Liver (tissue), 9 donors: ENCODE results near the gene HS6ST3. TPM values are rescaled to one million over a fixed set of nuclear protein-coding genes. Genes with fewer than 3 reads are reported as not detected.
"Not testable (repeated sequence)": the region's sequence is repeated elsewhere in the genome, so short reads cannot be mapped to it uniquely, and the experiment has no call there.

Source experiments
- DNase-seq: peaks from one replicate; pipeline ENCODE4 v3.0.0-alpha.2; 2017; ENCODE audit warnings: low spot score
- H3K27ac ChIP-seq, 2 donors: one replicate each; pipeline ENCODE4 v1.7.0; 2013; ENCODE audit warnings: inconsistent platforms in 2 of 2, low read length in 2 of 2, control low read depth in 1 of 2, low read depth in 1 of 2, mild to moderate bottlenecking in 1 of 2
- H3K27me3 ChIP-seq, 4 donors: one replicate each; pipeline versions ENCODE4 v1.6.1 to v1.7.0; 2013; ENCODE audit warnings: low read length in 3 of 4, inconsistent platforms in 1 of 4, mild to moderate bottlenecking in 1 of 4, moderate library complexity in 1 of 4; ENCODE audit not compliant: control insufficient read depth in 4 of 4, insufficient read depth in 4 of 4
- H3K36me3 ChIP-seq, 4 donors: one replicate each; pipeline versions ENCODE4 v1.6.1 to v1.7.0; 2013; ENCODE audit warnings: low read length in 3 of 4, mild to moderate bottlenecking in 3 of 4, low read depth in 1 of 4, moderate library complexity in 1 of 4; ENCODE audit not compliant: control insufficient read depth in 4 of 4, insufficient read depth in 3 of 4
- H3K4me1 ChIP-seq, 4 donors: one replicate each; pipeline versions ENCODE4 v1.6.1 to v1.7.0; 2013; ENCODE audit warnings: low read length in 3 of 4, mild to moderate bottlenecking in 3 of 4, moderate library complexity in 1 of 4; ENCODE audit not compliant: control insufficient read depth in 4 of 4, insufficient read depth in 4 of 4
- H3K4me3 ChIP-seq, 3 donors: one replicate each; pipeline versions ENCODE4 v1.6.1 to v1.7.0; 2013; ENCODE audit warnings: low read length in 3 of 3, control low read depth in 1 of 3, low read depth in 1 of 3, mild to moderate bottlenecking in 1 of 3
- H3K9ac ChIP-seq, 2 donors: one replicate each; pipeline ENCODE4 v1.7.0; 2013; ENCODE audit warnings: low read length in 2 of 2, mild to moderate bottlenecking in 2 of 2, moderate library complexity in 2 of 2, control low read depth in 1 of 2, low read depth in 1 of 2
- H3K9me3 ChIP-seq, 4 donors: one replicate each; pipeline versions ENCODE4 v1.6.1 to v1.7.0; 2013; ENCODE audit warnings: low read length in 3 of 4; ENCODE audit not compliant: control insufficient read depth in 4 of 4
- EGR1 ChIP-seq, 2 donors: IDR thresholded peaks; 2 replicates each; pipeline ENCODE4 v1.6.1; 2016 to 2018; ENCODE audit warnings: antibody characterized with exemption in 2 of 2, low read depth in 2 of 2
- FOXA1 ChIP-seq: IDR thresholded peaks from 2 replicates; pipeline ENCODE4 v1.6.1; 2016; ENCODE audit warnings: antibody characterized with exemption
- FOXA2 ChIP-seq: IDR thresholded peaks from 2 replicates; pipeline ENCODE4 v1.6.1; 2016; ENCODE audit warnings: antibody characterized with exemption
- GABPA ChIP-seq, 2 donors: IDR thresholded peaks in 1 of 2; conservative IDR thresholded peaks in 1 of 2; 2 replicates each; pipeline ENCODE4 v1.6.1; 2016; ENCODE audit warnings: antibody characterized with exemption in 2 of 2, mild to moderate bottlenecking in 1 of 2, moderate library complexity in 1 of 2
- HNF4A ChIP-seq, 2 donors: conservative IDR thresholded peaks; 2 replicates each; pipeline ENCODE4 v1.6.1; 2016; ENCODE audit warnings: antibody characterized with exemption in 2 of 2, mild to moderate bottlenecking in 2 of 2
- HNF4G ChIP-seq: IDR thresholded peaks from 2 replicates; pipeline ENCODE4 v1.6.1; 2016; ENCODE audit warnings: antibody characterized with exemption
- JUND ChIP-seq, 2 donors: IDR thresholded peaks; 2 replicates each; pipeline ENCODE4 v1.6.1; 2016; ENCODE audit warnings: antibody characterized with exemption in 2 of 2
- NR2F2 ChIP-seq: IDR thresholded peaks from 2 replicates; pipeline ENCODE4 v1.6.1; 2016; ENCODE audit warnings: antibody characterized with exemption
- RAD21 ChIP-seq, 2 donors: IDR thresholded peaks; 2 replicates each; pipeline ENCODE4 v1.6.1; 2016; ENCODE audit warnings: antibody characterized with exemption in 2 of 2, mild to moderate bottlenecking in 2 of 2
- RXRA ChIP-seq, 2 donors: IDR thresholded peaks; 2 replicates each; pipeline ENCODE4 v1.6.1; 2017 to 2018; ENCODE audit warnings: antibody characterized with exemption in 2 of 2, mild to moderate bottlenecking in 1 of 2
- SP1 ChIP-seq: IDR thresholded peaks from 2 replicates; pipeline ENCODE4 v1.6.1; 2018; ENCODE audit warnings: antibody characterized with exemption, mild to moderate bottlenecking
- TAF1 ChIP-seq: conservative IDR thresholded peaks from 2 replicates; pipeline ENCODE4 v1.6.1; 2016; ENCODE audit warnings: antibody characterized with exemption, mild to moderate bottlenecking
- YY1 ChIP-seq: IDR thresholded peaks from 2 replicates; pipeline ENCODE4 v1.6.1; 2016; ENCODE audit warnings: antibody characterized with exemption, mild to moderate bottlenecking
- WGBS: extraction: QIAGEN DNeasy Blood & Tissue Kit; methylation state at CpG from one replicate; pipeline ENCODE4 v1.1.7; 2013; 5-methylcytosine and 5-hydroxymethylcytosine counted together
- polyA plus RNA-seq, 2 donors: library from polyadenylated mRNA; stranded (reverse) in 1 of 2; unstranded in 1 of 2; fragments of 200-250 nt in 1 of 2; fragments of >200 nt in 1 of 2; fragmentation: Nextera tagmentation in 1 of 2; extraction: Ambion mirVana in 1 of 2; gene quantifications; one replicate each; pipeline versions ENCODE4 v1.2.1 to v1.2.3, GENCODE V29; 2013 to 2015
- total RNA-seq, 2 donors: library from RNA; depleted of rRNA; stranded (reverse); fragments of >200 nt; gene quantifications; one replicate each; pipeline ENCODE4 v1.2.3, GENCODE V29; 2014
- TF ChIP-seq, protein P1 (sequence below): IDR thresholded peaks from 2 replicates; pipeline ENCODE4 v1.6.1; 2016; ENCODE audit warnings: antibody characterized with exemption
- TF ChIP-seq, protein P2 (sequence below): IDR thresholded peaks from 2 replicates; pipeline ENCODE4 v1.6.1; 2016; ENCODE audit warnings: antibody characterized with exemption
- TF ChIP-seq, protein P3 (sequence below): IDR thresholded peaks from 2 replicates; pipeline ENCODE4 v1.6.1; 2016; ENCODE audit warnings: antibody characterized with exemption
- TF ChIP-seq, protein P4 (sequence below): fragments of 150-350 bp; IDR thresholded peaks from 2 replicates; pipeline ENCODE4 v1.5.1; 2017; ENCODE audit warnings: improper control_type of control experiment, low read depth, low read length; ENCODE audit not compliant: missing input control
- TF ChIP-seq, protein P5 (sequence below): IDR thresholded peaks from 2 replicates; pipeline ENCODE4 v1.6.1; 2016; ENCODE audit warnings: antibody characterized with exemption, mild to moderate bottlenecking
- donor health status: healthy.
- donor health status: healthy.
- donor health status: healthy.
- donor health status: healthy.
- donor health status: healthy.

HS6ST3 gene
- total and polyA plus RNA-seq, 4 donors = under 0.01 TPM; not detected in 3

DNA sequence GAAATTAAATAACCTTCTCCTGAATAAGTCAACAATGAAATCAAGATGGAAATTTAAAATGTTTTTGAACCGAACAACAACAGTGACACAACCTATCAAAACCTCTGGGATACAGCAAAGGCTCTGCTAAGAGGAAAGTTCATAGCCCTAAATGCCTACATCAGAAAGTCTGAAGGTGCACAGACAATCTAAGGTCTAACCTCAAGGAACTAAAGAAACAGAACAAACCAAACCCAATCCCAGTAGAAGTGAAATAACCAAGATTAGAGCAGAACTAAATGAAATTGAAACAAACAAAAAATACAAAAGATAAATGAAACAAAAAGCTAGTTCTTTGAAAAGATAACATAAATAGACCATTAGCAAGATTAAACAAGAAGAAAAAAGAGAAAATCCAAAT is 45.7 kb upstream of the HS6ST3 start:
- DNase-seq = no peak
- no peak overlapping the region for H3K27ac ChIP-seq
- 94% methylated on average over 1 of the region's 1 CpG for WGBS
- H3K9me3 ChIP-seq = no peaks in the 10 kb centered on the region
- TF ChIP-seq EGR1 (IDR thresholded peaks at IDR 0.05; ENCODE audit: low read depth in 2 of 2) = no peak
- TF ChIP-seq, protein P1, sequence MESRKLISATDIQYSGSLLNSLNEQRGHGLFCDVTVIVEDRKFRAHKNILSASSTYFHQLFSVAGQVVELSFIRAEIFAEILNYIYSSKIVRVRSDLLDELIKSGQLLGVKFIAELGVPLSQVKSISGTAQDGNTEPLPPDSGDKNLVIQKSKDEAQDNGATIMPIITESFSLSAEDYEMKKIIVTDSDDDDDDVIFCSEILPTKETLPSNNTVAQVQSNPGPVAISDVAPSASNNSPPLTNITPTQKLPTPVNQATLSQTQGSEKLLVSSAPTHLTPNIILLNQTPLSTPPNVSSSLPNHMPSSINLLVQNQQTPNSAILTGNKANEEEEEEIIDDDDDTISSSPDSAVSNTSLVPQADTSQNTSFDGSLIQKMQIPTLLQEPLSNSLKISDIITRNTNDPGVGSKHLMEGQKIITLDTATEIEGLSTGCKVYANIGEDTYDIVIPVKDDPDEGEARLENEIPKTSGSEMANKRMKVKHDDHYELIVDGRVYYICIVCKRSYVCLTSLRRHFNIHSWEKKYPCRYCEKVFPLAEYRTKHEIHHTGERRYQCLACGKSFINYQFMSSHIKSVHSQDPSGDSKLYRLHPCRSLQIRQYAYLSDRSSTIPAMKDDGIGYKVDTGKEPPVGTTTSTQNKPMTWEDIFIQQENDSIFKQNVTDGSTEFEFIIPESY = no peak
- no peak for TF ChIP-seq SP1
- no peak for TF ChIP-seq FOXA2
- no peak for TF ChIP-seq HNF4A (conservative IDR thresholded peaks at IDR 0.05)
- TF ChIP-seq, protein P2, sequence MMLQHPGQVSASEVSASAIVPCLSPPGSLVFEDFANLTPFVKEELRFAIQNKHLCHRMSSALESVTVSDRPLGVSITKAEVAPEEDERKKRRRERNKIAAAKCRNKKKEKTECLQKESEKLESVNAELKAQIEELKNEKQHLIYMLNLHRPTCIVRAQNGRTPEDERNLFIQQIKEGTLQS = no peak
- TF ChIP-seq, protein P3, sequence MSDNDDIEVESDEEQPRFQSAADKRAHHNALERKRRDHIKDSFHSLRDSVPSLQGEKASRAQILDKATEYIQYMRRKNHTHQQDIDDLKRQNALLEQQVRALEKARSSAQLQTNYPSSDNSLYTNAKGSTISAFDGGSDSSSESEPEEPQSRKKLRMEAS = no peak
- no peak for TF ChIP-seq FOXA1
- no peak for TF ChIP-seq NR2F2
- TF ChIP-seq TAF1 = no peak
- TF ChIP-seq RAD21 (IDR thresholded peaks at IDR 0.05) = no peak
- TF ChIP-seq GABPA (IDR thresholded peaks at IDR 0.05 in 1 of 2, conservative IDR thresholded peaks at IDR 0.05 in 1 of 2) = no peak
- TF ChIP-seq, protein P4, sequence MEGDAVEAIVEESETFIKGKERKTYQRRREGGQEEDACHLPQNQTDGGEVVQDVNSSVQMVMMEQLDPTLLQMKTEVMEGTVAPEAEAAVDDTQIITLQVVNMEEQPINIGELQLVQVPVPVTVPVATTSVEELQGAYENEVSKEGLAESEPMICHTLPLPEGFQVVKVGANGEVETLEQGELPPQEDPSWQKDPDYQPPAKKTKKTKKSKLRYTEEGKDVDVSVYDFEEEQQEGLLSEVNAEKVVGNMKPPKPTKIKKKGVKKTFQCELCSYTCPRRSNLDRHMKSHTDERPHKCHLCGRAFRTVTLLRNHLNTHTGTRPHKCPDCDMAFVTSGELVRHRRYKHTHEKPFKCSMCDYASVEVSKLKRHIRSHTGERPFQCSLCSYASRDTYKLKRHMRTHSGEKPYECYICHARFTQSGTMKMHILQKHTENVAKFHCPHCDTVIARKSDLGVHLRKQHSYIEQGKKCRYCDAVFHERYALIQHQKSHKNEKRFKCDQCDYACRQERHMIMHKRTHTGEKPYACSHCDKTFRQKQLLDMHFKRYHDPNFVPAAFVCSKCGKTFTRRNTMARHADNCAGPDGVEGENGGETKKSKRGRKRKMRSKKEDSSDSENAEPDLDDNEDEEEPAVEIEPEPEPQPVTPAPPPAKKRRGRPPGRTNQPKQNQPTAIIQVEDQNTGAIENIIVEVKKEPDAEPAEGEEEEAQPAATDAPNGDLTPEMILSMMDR = no peak
- TF ChIP-seq HNF4G = no peak
- TF ChIP-seq, protein P5, sequence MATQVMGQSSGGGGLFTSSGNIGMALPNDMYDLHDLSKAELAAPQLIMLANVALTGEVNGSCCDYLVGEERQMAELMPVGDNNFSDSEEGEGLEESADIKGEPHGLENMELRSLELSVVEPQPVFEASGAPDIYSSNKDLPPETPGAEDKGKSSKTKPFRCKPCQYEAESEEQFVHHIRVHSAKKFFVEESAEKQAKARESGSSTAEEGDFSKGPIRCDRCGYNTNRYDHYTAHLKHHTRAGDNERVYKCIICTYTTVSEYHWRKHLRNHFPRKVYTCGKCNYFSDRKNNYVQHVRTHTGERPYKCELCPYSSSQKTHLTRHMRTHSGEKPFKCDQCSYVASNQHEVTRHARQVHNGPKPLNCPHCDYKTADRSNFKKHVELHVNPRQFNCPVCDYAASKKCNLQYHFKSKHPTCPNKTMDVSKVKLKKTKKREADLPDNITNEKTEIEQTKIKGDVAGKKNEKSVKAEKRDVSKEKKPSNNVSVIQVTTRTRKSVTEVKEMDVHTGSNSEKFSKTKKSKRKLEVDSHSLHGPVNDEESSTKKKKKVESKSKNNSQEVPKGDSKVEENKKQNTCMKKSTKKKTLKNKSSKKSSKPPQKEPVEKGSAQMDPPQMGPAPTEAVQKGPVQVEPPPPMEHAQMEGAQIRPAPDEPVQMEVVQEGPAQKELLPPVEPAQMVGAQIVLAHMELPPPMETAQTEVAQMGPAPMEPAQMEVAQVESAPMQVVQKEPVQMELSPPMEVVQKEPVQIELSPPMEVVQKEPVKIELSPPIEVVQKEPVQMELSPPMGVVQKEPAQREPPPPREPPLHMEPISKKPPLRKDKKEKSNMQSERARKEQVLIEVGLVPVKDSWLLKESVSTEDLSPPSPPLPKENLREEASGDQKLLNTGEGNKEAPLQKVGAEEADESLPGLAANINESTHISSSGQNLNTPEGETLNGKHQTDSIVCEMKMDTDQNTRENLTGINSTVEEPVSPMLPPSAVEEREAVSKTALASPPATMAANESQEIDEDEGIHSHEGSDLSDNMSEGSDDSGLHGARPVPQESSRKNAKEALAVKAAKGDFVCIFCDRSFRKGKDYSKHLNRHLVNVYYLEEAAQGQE = no peak
- no peak for TF ChIP-seq RXRA (IDR thresholded peaks at IDR 0.05)
- TF ChIP-seq JUND (IDR thresholded peaks at IDR 0.05) = no peak
- TF ChIP-seq YY1 = no peak
- no peak overlapping the region for H3K9ac ChIP-seq
- H3K4me3 ChIP-seq = no peak overlapping the region
- H3K36me3 ChIP-seq = peaks cover 0 to 2% (median 0%) of the 10 kb centered on the region in 4 donors
- H3K4me1 ChIP-seq = no peaks in the 10 kb centered on the region
- no peaks in the 10 kb centered on the region for H3K27me3 ChIP-seq

DNA sequence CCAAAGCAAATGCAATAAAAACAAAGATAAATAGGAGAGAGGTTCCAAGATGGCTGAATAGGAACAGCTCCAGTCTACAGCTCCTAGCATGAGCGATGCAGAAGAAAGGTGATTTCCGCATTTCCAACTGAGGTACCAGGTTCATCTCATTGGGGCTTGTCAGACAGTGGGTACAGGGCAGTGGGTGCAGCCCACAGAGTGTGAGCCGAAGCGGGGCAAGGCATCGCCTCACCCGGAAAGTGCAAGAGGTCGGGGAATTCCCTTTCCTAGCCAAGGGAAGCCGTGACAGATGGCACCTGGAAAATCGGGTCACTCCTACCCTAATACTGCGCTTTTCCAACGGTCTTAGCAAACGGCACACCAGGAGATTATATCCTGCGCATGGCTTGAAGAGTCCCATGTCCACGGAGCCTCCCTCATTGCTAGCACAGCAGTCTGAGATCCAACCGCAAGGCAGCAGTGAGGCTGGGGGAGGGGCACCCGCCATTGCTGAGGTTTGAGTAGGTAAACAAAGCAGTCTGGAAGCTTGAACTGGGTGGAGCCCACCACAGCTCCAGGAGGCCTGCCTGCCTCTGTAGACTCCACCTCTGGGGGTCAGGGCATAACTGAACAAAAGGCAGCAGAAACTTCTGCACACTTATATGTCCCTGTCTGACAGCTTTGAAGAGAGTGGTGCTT is 43.3 kb upstream of the HS6ST3 start:
- H3K36me3 ChIP-seq, H3K4me1 ChIP-seq, H3K9ac ChIP-seq, H3K27me3 ChIP-seq, H3K4me3 ChIP-seq, H3K27ac ChIP-seq, H3K9me3 ChIP-seq, DNase-seq: not testable (repeated sequence)
- WGBS = 98% methylated on average over 16 of the region's 16 CpGs

DNA sequence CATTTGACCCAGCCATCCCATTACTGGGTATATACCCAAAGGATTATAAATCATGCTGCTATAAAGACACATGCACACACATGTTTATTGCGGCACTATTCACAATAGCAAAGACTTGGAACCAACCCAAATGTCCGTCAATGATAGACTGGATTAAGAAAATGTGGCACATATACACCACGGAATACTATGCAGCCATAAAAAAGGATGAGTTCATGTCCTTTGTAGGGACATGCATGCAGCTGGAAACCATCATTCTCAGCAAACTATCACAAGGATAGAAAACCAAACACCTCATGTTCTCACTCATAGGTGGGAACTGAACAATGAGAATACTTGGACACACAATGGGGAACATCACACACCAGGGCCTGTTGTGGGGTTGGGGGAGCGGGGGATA is 39.0 kb upstream of the HS6ST3 start:
- H3K9ac ChIP-seq, H3K27ac ChIP-seq, H3K36me3 ChIP-seq, H3K27me3 ChIP-seq, H3K4me1 ChIP-seq, DNase-seq, H3K4me3 ChIP-seq, H3K9me3 ChIP-seq: not testable (repeated sequence)
- WGBS = 85% methylated on average over 4 of the region's 4 CpGs

DNA sequence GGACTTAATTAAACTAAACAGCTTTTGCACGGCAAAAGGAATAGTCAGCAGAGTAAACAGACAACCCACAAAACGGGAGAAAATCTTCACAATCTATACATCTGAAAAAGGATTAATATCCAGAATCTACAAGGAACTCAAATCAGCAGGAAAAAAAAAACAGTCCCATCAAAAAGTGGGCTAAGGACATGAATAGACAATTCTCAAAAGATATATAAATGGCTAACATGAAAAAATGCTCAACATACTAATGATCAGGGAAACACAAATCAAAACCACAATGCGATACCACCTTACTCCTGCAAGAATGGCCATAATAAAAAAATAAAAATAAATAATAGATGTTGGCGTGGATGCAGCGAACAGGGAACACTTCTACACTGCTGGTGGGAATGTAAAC is 38.4 kb upstream of the HS6ST3 start:
- H3K27ac ChIP-seq, H3K4me3 ChIP-seq, H3K9ac ChIP-seq, H3K9me3 ChIP-seq, DNase-seq, H3K4me1 ChIP-seq, H3K27me3 ChIP-seq, H3K36me3 ChIP-seq: not testable (repeated sequence)
- 96% methylated on average over 5 of the region's 5 CpGs for WGBS
